ENCODE data around the gene CACNA2D2.

Gene CACNA2D2

GRCh38 chr3:50365842-50366220 lies 137.6 kb downstream of the CACNA2D2 start:
- H3K9me3 ChIP-seq (ENCODE audit: control insufficient read depth, insufficient read depth, low read length) = no peaks in the 10 kb centered on the region
- no peaks in the 10 kb centered on the region for H3K36me3 ChIP-seq (ENCODE audit: insufficient read depth, low read length)
- no peak overlapping the region for H3K9ac ChIP-seq (ENCODE audit: low read depth, low read length)
- peaks cover 3% of the 10 kb centered on the region; the same call in 1 of the 2 replicates for H3K4me1 ChIP-seq (ENCODE audit: insufficient read depth, low read length)

- H3K9ac ChIP-seq (ENCODE audit: low read depth, low read length) = peak overlapping the region; percentile 75
Observed at GRCh38 chr3:50365080-50365841, 138.2 kb downstream of the CACNA2D2 start.

DNA sequence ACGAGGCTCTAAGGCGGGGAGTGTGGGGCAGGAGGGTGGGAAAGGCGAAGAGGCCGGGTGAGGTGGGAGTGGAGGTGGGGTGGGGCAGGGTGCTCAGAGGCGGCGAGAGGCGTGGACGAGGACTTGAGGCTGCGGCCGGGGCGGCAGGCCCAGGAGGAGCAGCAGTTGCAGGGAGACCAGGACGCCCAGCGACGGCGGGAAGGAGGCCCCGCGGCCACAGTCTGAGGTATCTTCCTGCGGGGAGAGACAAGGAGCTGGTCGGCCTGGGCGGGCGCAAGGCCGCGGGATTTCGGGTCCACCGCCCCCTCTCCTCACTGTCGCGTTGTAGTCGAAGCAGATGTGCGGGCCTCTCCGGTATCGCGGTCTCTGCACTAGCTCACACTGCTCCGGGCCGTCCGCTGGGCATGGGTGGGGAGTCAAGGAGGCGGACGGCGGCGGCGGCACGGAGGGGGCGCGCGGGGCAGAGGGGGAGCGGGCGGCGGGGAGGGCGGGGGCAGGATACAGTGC lies 138.8 kb downstream of the CACNA2D2 start:
- no peaks in the 10 kb centered on the region for H3K36me3 ChIP-seq (ENCODE audit: insufficient read depth, low read length)
- peaks cover 3% of the 10 kb centered on the region; the same call in 1 of the 2 replicates for H3K4me1 ChIP-seq (ENCODE audit: insufficient read depth, low read length)
- no peaks in the 10 kb centered on the region for H3K9me3 ChIP-seq (ENCODE audit: control insufficient read depth, insufficient read depth, low read length)
- peak overlapping the region; percentile 44 for H3K9ac ChIP-seq (ENCODE audit: low read depth, low read length)

More at GRCh38 chr3:50365080-50365841, 138.2 kb downstream of the CACNA2D2 start:
- peaks cover 3% of the 10 kb centered on the region; the same call in 1 of the 2 replicates for H3K4me1 ChIP-seq (ENCODE audit: insufficient read depth, low read length)
- H3K9me3 ChIP-seq (ENCODE audit: control insufficient read depth, insufficient read depth, low read length) = no peaks in the 10 kb centered on the region
- H3K36me3 ChIP-seq (ENCODE audit: insufficient read depth, low read length) = no peaks in the 10 kb centered on the region

GRCh38 chr3:50359760-50360110 lies 143.7 kb downstream of the CACNA2D2 start:
- Histone ChIP-seq H3K9me3 (ENCODE audit: control insufficient read depth, insufficient read depth, low read length) (no peaks in the 10 kb centered on the region), H3K36me3 (ENCODE audit: insufficient read depth, low read length) (0 out of 2 replicates have a peak, but pooled peaks cover 2% of the 10 kb centered on the region), H3K9ac (ENCODE audit: low read depth, low read length) (peak overlapping the region; percentile 35; the same call in 1 of the 2 replicates), H3K4me1 (ENCODE audit: insufficient read depth, low read length) (peaks cover 18% of the 10 kb centered on the region; the same call in 1 of the 2 replicates)

DNA sequence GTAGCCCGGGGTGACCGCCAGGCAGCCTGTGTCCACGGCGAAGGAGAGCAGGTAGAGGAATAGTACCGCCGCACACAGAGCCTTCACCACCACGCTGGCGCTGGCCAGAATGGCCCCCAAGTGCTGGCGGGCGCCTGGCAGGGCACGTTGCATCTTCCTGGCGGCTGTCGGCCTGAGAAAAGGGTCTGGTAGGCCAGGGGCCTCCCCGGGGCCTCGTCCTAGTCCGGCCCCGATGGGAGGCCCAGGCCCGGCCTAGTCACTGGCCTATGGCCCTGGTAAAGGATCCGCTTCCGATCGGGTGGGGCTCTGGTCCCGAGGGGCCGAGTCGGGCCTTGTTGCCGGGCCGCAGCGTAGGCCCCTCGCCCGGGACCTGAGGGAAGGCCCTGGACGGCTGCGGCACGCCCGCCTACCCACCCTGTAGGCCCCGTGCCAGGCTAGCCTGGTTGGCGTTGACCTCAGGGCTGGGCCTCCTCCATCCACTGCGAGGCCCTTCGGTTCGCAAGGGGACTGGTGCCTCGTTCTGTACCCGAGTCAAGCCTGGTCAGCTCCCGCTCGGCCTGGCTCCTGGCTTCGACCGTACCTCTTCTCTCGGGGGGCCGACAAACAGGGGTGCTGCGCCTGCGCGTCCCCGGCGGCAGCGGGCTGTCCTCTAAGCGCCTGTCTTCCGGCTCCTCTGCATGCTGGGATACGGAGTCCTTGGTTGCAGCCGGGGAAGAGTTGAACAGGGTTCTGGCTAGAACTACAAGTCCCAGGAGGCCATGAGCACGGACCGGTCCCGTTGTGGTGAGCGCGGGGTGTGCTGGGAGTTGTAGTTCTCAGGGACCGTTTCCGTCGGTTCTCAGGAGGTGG lies 144.3 kb downstream of the CACNA2D2 start, which contains the start of gene TMEM115:
TSS of gene TMEM115 (minus strand) at position 611 of the 849 bp plus-strand sequence. CDS start at position 153, 458 bp downstream.
- H3K4me1 ChIP-seq (ENCODE audit: insufficient read depth, low read length) = peaks cover 15% of the 10 kb centered on the region; the same call in 1 of the 2 replicates
- H3K9me3 ChIP-seq (ENCODE audit: control insufficient read depth, insufficient read depth, low read length) = no peaks in the 10 kb centered on the region
- H3K36me3 ChIP-seq (ENCODE audit: insufficient read depth, low read length) = 0 out of 2 replicates have a peak, but pooled peaks cover 2% of the 10 kb centered on the region
- peak within 1 kb of the TSS; percentile 83 for H3K9ac ChIP-seq (ENCODE audit: low read depth, low read length)

- Histone ChIP-seq H3K36me3 (ENCODE audit: insufficient read depth, low read length) (0 out of 2 replicates have a peak, but pooled peaks cover 2% of the 10 kb centered on the region), H3K4me1 (ENCODE audit: insufficient read depth, low read length) (peaks cover 15% of the 10 kb centered on the region; the same call in 1 of the 2 replicates), H3K9ac (ENCODE audit: low read depth, low read length) (peak overlapping the region; percentile 83), H3K9me3 (ENCODE audit: control insufficient read depth, insufficient read depth, low read length) (no peaks in the 10 kb centered on the region)
Observed at GRCh38 chr3:50358355-50358910, 145.0 kb downstream of the CACNA2D2 start.

DNA sequence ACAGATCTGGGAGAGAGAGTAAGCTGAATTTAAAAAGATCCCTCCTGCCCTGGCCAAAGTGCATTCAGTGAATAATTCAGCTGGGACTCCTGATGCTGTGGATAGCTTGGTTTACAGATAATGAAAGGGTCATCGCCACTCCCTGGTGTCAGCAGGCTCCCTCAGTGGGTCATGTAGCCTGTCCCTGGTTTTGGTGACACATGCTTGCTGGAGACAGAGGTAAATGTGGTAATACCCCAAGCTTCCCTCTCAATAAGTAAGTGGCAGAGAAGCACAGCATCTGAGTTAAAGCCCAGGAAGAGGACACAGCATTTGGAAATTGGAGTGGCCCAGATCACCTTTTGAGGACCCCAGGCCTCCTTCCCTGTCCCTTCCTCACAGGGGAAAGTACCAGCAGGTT lies 146.0 kb downstream of the CACNA2D2 start:
- no peaks in the 10 kb centered on the region for H3K9me3 ChIP-seq (ENCODE audit: control insufficient read depth, insufficient read depth, low read length)
- 0 out of 2 replicates have a peak, but pooled peaks cover 2% of the 10 kb centered on the region for H3K36me3 ChIP-seq (ENCODE audit: insufficient read depth, low read length)
- no peak overlapping the region for H3K9ac ChIP-seq (ENCODE audit: low read depth, low read length)
- peaks cover 15% of the 10 kb centered on the region; the same call in 1 of the 2 replicates for H3K4me1 ChIP-seq (ENCODE audit: insufficient read depth, low read length)

DNA sequence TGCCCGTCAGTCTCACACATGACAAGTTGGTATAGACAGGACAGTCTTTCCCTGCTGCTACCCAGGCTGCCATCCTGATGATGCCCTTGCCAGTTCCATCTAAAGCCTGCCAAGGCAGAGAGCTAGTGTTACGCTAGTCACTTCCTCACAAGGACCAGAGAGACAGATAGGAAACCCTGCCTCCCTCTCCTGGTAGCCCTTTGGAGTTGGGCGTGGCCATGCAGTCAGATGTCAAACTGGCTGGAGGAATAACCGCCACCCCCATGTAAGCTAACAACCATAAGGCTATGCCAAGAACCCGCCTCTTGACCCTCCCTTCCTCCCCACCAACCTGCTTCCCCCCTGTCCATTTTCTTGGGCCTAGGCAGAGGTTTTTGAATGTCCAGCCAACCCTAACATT lies 146.9 kb downstream of the CACNA2D2 start:
- no peak overlapping the region for H3K9ac ChIP-seq (ENCODE audit: low read depth, low read length)

DNA sequence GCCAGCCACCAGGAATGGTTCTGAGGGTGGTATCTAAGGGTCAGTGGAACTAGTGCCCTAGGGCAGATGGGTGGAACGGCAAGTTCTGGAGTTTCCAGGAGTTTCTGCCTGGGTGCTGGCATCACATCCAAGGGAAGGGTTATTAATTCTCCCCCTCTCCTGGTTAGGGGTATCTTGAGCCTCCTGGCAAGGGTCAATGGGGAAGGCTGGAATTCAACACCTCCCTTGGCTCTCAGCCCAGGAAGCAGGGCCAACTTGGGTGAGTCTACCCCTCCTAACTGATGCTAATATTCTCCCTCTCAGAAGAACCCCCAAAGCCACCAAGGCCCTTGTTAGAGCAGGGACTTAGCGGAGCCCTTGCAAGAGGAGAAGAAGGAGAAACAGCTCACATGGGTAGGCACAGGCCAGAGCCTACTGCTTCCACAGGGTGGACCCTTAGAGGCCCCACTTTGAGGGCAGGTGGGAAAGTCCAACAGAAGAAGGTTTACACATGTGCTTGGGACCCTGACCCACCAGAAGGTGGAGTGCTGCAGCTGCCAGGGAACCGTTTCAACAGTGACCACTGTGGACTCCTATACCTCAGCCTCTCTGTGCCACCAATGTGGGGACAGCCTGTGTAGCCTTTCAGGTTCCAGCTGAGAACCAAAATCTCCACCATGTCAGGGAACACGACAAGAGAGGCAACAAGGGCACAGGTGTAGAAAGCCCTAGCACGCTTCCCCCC lies 147.4 kb downstream of the CACNA2D2 start:
- Histone ChIP-seq H3K4me1 (ENCODE audit: insufficient read depth, low read length) (peaks cover 15% of the 10 kb centered on the region; the same call in 1 of the 2 replicates), H3K9ac (ENCODE audit: low read depth, low read length) (no peak overlapping the region), H3K9me3 (ENCODE audit: control insufficient read depth, insufficient read depth, low read length) (no peaks in the 10 kb centered on the region), H3K36me3 (ENCODE audit: insufficient read depth, low read length) (0 out of 2 replicates have a peak, but pooled peaks cover 2% of the 10 kb centered on the region)

More for the DNA sequence above, 146.9 kb downstream of the CACNA2D2 start:
- Histone ChIP-seq H3K9me3 (ENCODE audit: control insufficient read depth, insufficient read depth, low read length) (no peaks in the 10 kb centered on the region), H3K4me1 (ENCODE audit: insufficient read depth, low read length) (peaks cover 15% of the 10 kb centered on the region; the same call in 1 of the 2 replicates), H3K36me3 (ENCODE audit: insufficient read depth, low read length) (0 out of 2 replicates have a peak, but pooled peaks cover 2% of the 10 kb centered on the region)

GRCh38 chr3:50354850-50355249 lies 148.6 kb downstream of the CACNA2D2 start:
- no peaks in the 10 kb centered on the region for H3K9me3 ChIP-seq (ENCODE audit: control insufficient read depth, insufficient read depth, low read length)
- 0 out of 2 replicates have a peak, but pooled peaks cover 2% of the 10 kb centered on the region for H3K36me3 ChIP-seq (ENCODE audit: insufficient read depth, low read length)
- H3K4me1 ChIP-seq (ENCODE audit: insufficient read depth, low read length) = peaks cover 15% of the 10 kb centered on the region; the same call in 1 of the 2 replicates
- H3K9ac ChIP-seq (ENCODE audit: low read depth, low read length) = no peak overlapping the region

- 0 out of 2 replicates have a peak, but pooled peaks cover 2% of the 10 kb centered on the region for H3K36me3 ChIP-seq (ENCODE audit: insufficient read depth, low read length)
- H3K4me1 ChIP-seq (ENCODE audit: insufficient read depth, low read length) = peaks cover 15% of the 10 kb centered on the region; the same call in 1 of the 2 replicates
- no peak overlapping the region for H3K9ac ChIP-seq (ENCODE audit: low read depth, low read length)
- no peaks in the 10 kb centered on the region for H3K9me3 ChIP-seq (ENCODE audit: control insufficient read depth, insufficient read depth, low read length)
Observed at GRCh38 chr3:50354186-50354764, 149.2 kb downstream of the CACNA2D2 start.

GRCh38 chr3:50353245-50354004 lies 150.0 kb downstream of the CACNA2D2 start:
- Histone ChIP-seq H3K4me1 (ENCODE audit: insufficient read depth, low read length) (peaks cover 13% of the 10 kb centered on the region; the same call in 1 of the 2 replicates), H3K9ac (ENCODE audit: low read depth, low read length) (no peak overlapping the region), H3K36me3 (ENCODE audit: insufficient read depth, low read length) (0 out of 2 replicates have a peak, but pooled peaks cover 2% of the 10 kb centered on the region), H3K9me3 (ENCODE audit: control insufficient read depth, insufficient read depth, low read length) (no peaks in the 10 kb centered on the region)

Data from ES-I3 (cell line).